RWPE1 (cell line): ENCODE data around the gene TSEN54.

Experiments
- CTCF ChIA-PET: fragments of 350-600 bp; sonication (Branson Sonifier 250); formaldehyde crosslinking; extraction: SDS; loops from one replicate; lab custom pipeline; 2021; lab: Yijun Ruan, JAX
- POLR2A ChIA-PET: fragments of 400-600 bp; formaldehyde crosslinking; extraction: SDS; loops from one replicate; lab custom pipeline; 2020; ENCODE audit warnings: antibody characterized with exemption; ENCODE audit not compliant: low non-redundant PET; lab: Yijun Ruan, JAX
- DNase-seq: peaks from one replicate; pipeline ENCODE4 v3.0.0; 2012; ENCODE audit warnings: low spot score
- H3K27ac ChIP-seq: fragments of 450-650 bp; 2 replicates; pipeline ENCODE4 v1.5.1; 2017
- CTCF ChIP-seq: fragments of 450-650 bp; conservative IDR thresholded peaks from 2 replicates; pipeline ENCODE4 v1.5.1; 2017; ENCODE audit warnings: low read depth, mild to moderate bottlenecking

TSEN54 gene

GRCh38 chr17:75551266-75551665, 34.9 kb downstream of the TSEN54 start:
- H3K27ac ChIP-seq: no peak overlapping the region
- no peak for TF ChIP-seq CTCF
- CTCF ChIA-PET: no interaction called here
- DNase-seq: no peak
- POLR2A ChIA-PET: no interaction called here

- POLR2A ChIA-PET: no interaction called here
- CTCF ChIA-PET: interaction anchor here (0.6 to 1.1 kb wide), 2 partner anchors 12 to 91 kb away, joined by 3 read pairs; no protein-coding TSS in a partner anchor
- no peak overlapping the region; the same call in 1 of the 2 replicates for H3K27ac ChIP-seq
- TF ChIP-seq CTCF: no peak
- no peak for DNase-seq
Measured at GRCh38 chr17:75552425-75553294, 36.3 kb downstream of the TSEN54 start.

GRCh38 chr17:75553295-75554110, 37.2 kb downstream of the TSEN54 start:
- ChIA-PET CTCF (interaction anchor here (1.1 kb wide), 1 partner anchor 12 kb away, joined by 3 read pairs; no protein-coding TSS in a partner anchor), POLR2A (no interaction called here)
- no peak for TF ChIP-seq CTCF
- no peak for DNase-seq
- H3K27ac ChIP-seq: no peak overlapping the region; the same call in 1 of the 2 replicates

- CTCF ChIA-PET: interaction anchor here (0.6 kb wide), 1 partner anchor 18 kb away, joined by 4 read pairs; no protein-coding TSS in a partner anchor
- no peak overlapping the region for H3K27ac ChIP-seq
- no peak for DNase-seq
- POLR2A ChIA-PET: no interaction called here
- TF ChIP-seq CTCF: no peak
Measured at GRCh38 chr17:75555679-75556153, 39.4 kb downstream of the TSEN54 start.

- POLR2A ChIA-PET: no interaction called here
- TF ChIP-seq CTCF: no peak
- H3K27ac ChIP-seq: peak overlapping the region; percentile 25
- CTCF ChIA-PET: interaction anchor here (0.6 kb wide), 1 partner anchor 816 kb away, joined by 5 read pairs; no protein-coding TSS in a partner anchor
- DNase-seq: no peak
Measured at GRCh38 chr17:75557075-75557851, 40.9 kb downstream of the TSEN54 start.
